T-helper 1 cell treated with Interleukin-12 subunit alpha and Interleukin-12 subunit beta and Interleukin-4 antibody, amounts not matched to agents 30 ng/mL and 1 ng/mL, for 36 hours (primary cell): Measurements from ENCODE around the gene OSTF1. TPM values are rescaled to one million over a fixed set of nuclear protein-coding genes. Genes with fewer than 3 reads are reported as not detected.

ENCODE experiments used
- intact Hi-C: fragments of 100-400 bp; cut with micrococcal nuclease; formaldehyde crosslinking; loops from one replicate; pipeline ENCODE4 v1.15.1; 2024
- total RNA-seq: library from RNA; stranded (reverse); gene quantifications from 2 replicates; pipeline ENCODE4 v1.2.3, GENCODE V29; 2022

Gene OSTF1
- total RNA-seq, 1 donor from 2014 or later = 140 TPM

GRCh38 chr9:75116306-75116705, 28.0 kb downstream of the OSTF1 start:
- intact Hi-C loops = no loop called here

GRCh38 chr9:75117564-75117963, 29.2 kb downstream of the OSTF1 start:
- intact Hi-C loops = no loop called here

GRCh38 chr9:75120686-75121085, 32.4 kb downstream of the OSTF1 start:
- intact Hi-C loops = no loop called here

- intact Hi-C loops = no loop called here
Measured at GRCh38 chr9:75121914-75122558, 33.7 kb downstream of the OSTF1 start.

GRCh38 chr9:75123696-75124095, 35.4 kb downstream of the OSTF1 start:
- intact Hi-C loops = no loop called here

- intact Hi-C loops = loop anchor here (2.0 kb wide), 1 partner anchor 40 kb away; the partner anchor contains the start of genes NMRK1 and OSTF1
Measured at GRCh38 chr9:75128535-75128934, 40.2 kb downstream of the OSTF1 start.

- intact Hi-C loops = loop anchor here (2.0 kb wide), 1 partner anchor 19 kb away; no protein-coding TSS in a partner anchor
Measured at GRCh38 chr9:75130172-75130571, 41.9 kb downstream of the OSTF1 start.

- intact Hi-C loops = loop anchor here (2.0 kb wide), 1 partner anchor 18 kb away; no protein-coding TSS in a partner anchor
Measured at GRCh38 chr9:75130621-75131230, 42.4 kb downstream of the OSTF1 start.

- intact Hi-C loops = loop anchor here (2.0 kb wide), 1 partner anchor 17 kb away; no protein-coding TSS in a partner anchor
Measured at GRCh38 chr9:75131700-75132099, 43.4 kb downstream of the OSTF1 start.

- intact Hi-C loops = no loop called here
Measured at GRCh38 chr9:75132244-75132643, 43.9 kb downstream of the OSTF1 start.

GRCh38 chr9:75133396-75133795, 45.1 kb downstream of the OSTF1 start:
- intact Hi-C loops = no loop called here

- intact Hi-C loops = no loop called here
Measured at GRCh38 chr9:75134495-75134894, 46.2 kb downstream of the OSTF1 start.

- intact Hi-C loops = loop anchor here (1.0 to 2.0 kb wide), 2 partner anchors 10 to 50 kb away; partner anchors contain the start of genes NMRK1 and OSTF1
Measured at GRCh38 chr9:75138260-75139040, 50.1 kb downstream of the OSTF1 start.

GRCh38 chr9:75139201-75139600, 50.9 kb downstream of the OSTF1 start:
- intact Hi-C loops = loop anchor here (2.0 kb wide), 1 partner anchor 50 kb away; the partner anchor contains the start of genes NMRK1 and OSTF1

GRCh38 chr9:75140261-75140660, 51.9 kb downstream of the OSTF1 start:
- intact Hi-C loops = loop anchor here (10.0 kb wide), 2 partner anchors 1045 to 1255 kb away; partner anchors contain the start of gene RFK

GRCh38 chr9:75142202-75142601, 53.9 kb downstream of the OSTF1 start:
- intact Hi-C loops = loop anchor here (10.0 kb wide), 2 partner anchors 1043 to 1253 kb away; partner anchors contain the start of gene RFK

- intact Hi-C loops = loop anchor here (5.0 to 10.0 kb wide), 3 partner anchors 1039 to 1999 kb away; partner anchors contain the start of gene RFK
Measured at GRCh38 chr9:75146229-75146628, 57.9 kb downstream of the OSTF1 start.

- intact Hi-C loops = loop anchor here (1.0 to 10.0 kb wide), 9 partner anchors 9 to 2000 kb away; partner anchors contain the start of genes C9orf40, NMRK1, OSTF1 and RFK
Measured at GRCh38 chr9:75147638-75148037, 59.3 kb downstream of the OSTF1 start.

- intact Hi-C loops = loop anchor here (1.0 to 10.0 kb wide), 9 partner anchors 10 to 2001 kb away; partner anchors contain the start of genes C9orf40, NMRK1, OSTF1 and RFK
Measured at GRCh38 chr9:75148561-75148960, 60.2 kb downstream of the OSTF1 start.

GRCh38 chr9:75149841-75150241, 61.5 kb downstream of the OSTF1 start:
- intact Hi-C loops = loop anchor here (2.0 to 10.0 kb wide), 6 partner anchors 19 to 2003 kb away; partner anchors contain the start of gene RFK

- intact Hi-C loops = no loop called here
Measured at GRCh38 chr9:75150512-75150911, 62.2 kb downstream of the OSTF1 start.
